ENCODE measurements around the gene GOLT1A. TPM values are rescaled to one million over a fixed set of nuclear protein-coding genes. Genes with fewer than 3 reads are reported as not detected.
A peak's percentile ranks its signal among the peaks of the same experiment; 100 is the strongest.

The GOLT1A gene
- total RNA-seq, 1 experiment from 2014 or later: not detected

DNA sequence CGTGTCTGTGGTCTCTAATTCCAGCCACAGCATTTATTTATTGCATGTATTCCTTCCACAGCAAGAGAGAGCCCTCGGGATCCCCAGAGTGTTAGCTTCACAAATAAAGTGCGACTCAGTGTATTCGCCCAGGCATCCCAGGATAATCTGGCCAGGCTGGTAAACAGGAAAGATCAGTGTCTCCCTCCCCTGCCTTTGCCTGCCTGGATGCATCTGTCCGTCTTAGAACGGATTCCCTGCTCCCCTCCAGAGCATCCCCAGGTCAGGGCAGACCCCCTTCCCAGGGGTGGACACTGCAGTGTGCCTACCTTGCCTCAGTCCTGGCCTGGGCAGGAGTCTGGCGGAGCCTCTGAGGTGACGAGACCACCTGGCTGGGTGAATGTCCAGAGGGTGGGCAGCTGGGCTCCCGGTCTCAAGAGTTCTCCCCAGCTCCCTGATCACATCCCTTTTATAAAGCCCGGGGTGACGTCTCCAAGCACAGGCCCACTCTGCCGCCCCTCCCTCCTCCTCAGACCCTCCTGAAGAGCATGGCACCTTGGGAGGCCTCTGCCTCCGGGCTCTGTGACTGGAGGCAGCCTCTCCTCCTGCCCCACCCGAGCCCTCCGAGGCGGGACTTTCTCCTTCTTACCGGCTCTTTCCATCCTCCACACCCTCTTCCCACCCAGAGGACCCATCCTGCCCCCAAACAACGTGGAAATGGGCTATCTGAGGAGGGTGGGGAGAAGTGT, 17.6 kb downstream of the GOLT1A start, which contains the start of gene KISS1:
TSS of gene KISS1 (minus strand) at position 424 of the 728 bp plus-strand sequence. CDS start 3,615 bp downstream, outside the sequence.
- H3K9me3 ChIP-seq (replicated peaks): no peaks in the 10 kb centered on the region
- peaks cover 5% of the 10 kb centered on the region; the same call in 1 of the 2 replicates for H3K27me3 ChIP-seq
- H3K36me3 ChIP-seq: no peaks in the 10 kb centered on the region
- no peak for DNase-seq
- peaks cover 20% of the 10 kb centered on the region for H3K4me1 ChIP-seq
- no peak within 1 kb of the TSS for H3K4me3 ChIP-seq
- no peak within 1 kb of the TSS; the same call in 1 of the 2 replicates for H3K27ac ChIP-seq

DNA sequence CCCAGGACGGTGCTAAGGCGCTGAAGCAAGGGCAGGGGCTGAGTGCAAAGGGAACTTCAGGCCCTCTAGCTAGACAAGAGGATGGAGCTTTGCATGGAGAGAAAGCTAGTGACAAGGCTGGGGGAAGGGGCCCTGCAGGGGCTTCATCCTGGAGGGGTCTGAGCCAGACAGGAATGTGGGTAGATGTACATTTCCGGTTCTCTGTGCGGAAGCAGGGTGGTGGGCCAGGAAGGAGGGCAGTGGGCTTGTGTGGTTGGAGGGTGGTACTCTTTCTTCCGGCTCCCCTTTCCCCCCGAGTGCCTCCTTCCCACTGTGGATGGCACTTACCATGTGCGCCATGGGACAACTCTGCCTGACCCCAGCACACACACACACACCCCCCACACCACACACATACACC, 19.0 kb downstream of the GOLT1A start:
- Histone ChIP-seq H3K36me3 (no peaks in the 10 kb centered on the region), H3K9me3 (replicated peaks) (no peaks in the 10 kb centered on the region)

DNA sequence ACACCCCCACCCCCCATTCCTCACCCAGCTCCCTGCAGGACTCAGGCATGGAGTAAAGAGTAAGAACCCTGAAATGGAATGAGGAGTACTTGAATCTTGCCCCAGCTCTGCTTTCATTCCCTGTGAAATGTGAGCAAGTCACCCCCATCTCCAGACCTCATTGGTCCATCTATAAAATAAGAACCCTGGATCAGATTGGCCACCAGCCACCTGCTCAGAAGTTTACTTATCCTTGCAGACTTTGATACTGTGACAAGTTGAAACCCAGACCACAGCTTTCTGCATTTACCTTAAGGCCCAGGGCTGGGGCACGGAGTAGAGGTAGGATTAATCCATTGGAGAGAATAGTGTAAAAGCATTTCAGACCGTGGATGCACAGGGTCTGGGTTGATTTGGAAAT, 19.7 kb downstream of the GOLT1A start:
- no peak overlapping the region for H3K4me3 ChIP-seq
- H3K27ac ChIP-seq: no peak overlapping the region
- no peaks in the 10 kb centered on the region for H3K36me3 ChIP-seq
- peaks cover 22% of the 10 kb centered on the region for H3K4me1 ChIP-seq
- H3K9me3 ChIP-seq (replicated peaks): no peaks in the 10 kb centered on the region
- H3K27me3 ChIP-seq: peaks cover 11% of the 10 kb centered on the region; the same call in 1 of the 2 replicates
- no peak for DNase-seq

More for the DNA sequence above, 19.0 kb downstream of the GOLT1A start:
- Histone ChIP-seq H3K27ac (no peak overlapping the region), H3K4me3 (no peak overlapping the region), H3K4me1 (peaks cover 23% of the 10 kb centered on the region), H3K27me3 (peaks cover 5% of the 10 kb centered on the region; the same call in 1 of the 2 replicates)
- no peak for DNase-seq

DNA sequence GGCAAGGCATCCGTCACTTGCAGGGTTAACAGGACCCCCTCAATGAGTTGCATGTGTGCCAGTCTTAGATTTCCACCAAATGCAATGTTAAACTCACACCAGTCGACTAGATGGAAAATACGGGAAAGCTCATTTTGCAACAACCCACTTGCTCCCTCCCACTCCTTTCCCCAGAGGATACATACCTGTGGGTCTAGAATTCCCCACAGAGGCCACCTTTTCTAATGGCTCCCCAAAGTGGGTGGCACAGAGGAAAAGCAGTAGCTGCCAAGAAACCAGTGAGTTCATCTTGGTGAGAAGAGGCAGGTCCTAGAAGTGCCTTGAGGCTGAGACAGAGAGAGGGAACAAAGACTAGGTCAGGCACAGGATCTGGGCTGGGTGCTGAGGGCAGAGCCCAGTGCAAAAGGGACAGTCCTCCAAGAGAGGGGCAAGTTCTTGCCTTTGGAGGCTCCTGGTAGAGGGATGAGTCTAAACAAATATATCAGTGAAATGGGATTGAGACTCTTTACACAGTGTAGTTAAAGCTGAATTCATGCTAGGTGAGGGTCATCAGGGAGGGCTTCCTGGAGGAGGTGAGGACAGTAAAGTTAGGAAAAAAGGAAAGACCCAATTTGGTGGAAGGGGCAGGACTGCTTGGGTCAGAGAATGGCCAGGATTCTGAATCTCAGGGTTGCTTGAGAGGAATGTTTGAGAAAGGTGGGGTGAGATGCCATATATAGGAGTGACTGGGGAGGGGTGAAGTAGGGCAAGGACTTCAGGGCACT, 21.0 kb downstream of the GOLT1A start:
- Histone ChIP-seq H3K4me1 (peaks cover 14% of the 10 kb centered on the region), H3K4me3 (no peak overlapping the region), H3K36me3 (no peaks in the 10 kb centered on the region), H3K9me3 (replicated peaks) (no peaks in the 10 kb centered on the region), H3K27me3 (peaks cover 13% of the 10 kb centered on the region), H3K27ac (no peak overlapping the region)
- DNase-seq: no peak

DNA sequence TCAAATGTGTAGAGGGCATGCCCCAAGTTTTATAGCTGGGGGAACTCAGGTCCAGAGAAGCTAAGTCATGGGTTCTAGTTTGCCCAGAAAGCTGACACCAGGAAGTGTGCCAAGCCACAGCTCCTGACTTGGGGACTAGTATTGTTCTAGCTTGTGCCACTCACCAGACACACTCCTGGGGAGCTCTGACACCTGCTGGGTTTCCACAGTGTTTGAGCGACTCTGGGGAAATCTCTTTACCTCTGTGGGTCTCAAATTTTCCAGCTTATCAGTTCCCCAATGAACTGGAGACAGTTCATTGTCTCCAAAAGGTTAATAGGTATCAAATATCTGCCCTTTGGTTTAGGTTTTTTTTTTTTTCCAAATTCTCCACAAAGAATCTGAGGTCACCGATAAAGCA, 21.7 kb downstream of the GOLT1A start:
- Histone ChIP-seq H3K36me3 (no peaks in the 10 kb centered on the region), H3K27me3 (peaks cover 19% of the 10 kb centered on the region), H3K4me3 (no peak overlapping the region), H3K9me3 (replicated peaks) (no peaks in the 10 kb centered on the region), H3K4me1 (peaks cover 14% of the 10 kb centered on the region), H3K27ac (no peak overlapping the region)
- no peak for DNase-seq

DNA sequence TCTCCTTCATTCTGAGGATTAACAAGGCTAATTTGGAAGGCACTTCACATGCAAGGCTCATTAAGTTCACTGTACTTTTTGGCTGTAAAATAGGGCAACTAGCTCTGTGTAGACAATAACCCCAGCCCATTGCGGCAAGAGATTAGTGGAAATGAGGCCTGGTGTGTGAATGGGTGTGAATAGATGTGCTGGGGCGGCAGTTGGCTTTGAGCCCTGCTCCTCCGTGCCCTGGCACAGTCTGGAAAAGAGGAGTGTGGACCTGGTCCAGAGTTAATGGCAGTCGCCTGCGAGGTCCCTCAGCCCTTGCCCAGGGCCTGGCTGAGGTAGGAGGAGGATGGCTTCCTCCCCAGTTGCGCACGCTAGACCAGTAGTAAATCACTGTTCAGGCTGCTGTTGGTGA, 22.3 kb downstream of the GOLT1A start:
- H3K36me3 ChIP-seq: no peaks in the 10 kb centered on the region
- peaks cover 13% of the 10 kb centered on the region for H3K4me1 ChIP-seq
- peaks cover 25% of the 10 kb centered on the region for H3K27me3 ChIP-seq
- no peak overlapping the region for H3K4me3 ChIP-seq
- no peaks in the 10 kb centered on the region for H3K9me3 ChIP-seq (replicated peaks)
- no peak for DNase-seq
- no peak overlapping the region for H3K27ac ChIP-seq

DNA sequence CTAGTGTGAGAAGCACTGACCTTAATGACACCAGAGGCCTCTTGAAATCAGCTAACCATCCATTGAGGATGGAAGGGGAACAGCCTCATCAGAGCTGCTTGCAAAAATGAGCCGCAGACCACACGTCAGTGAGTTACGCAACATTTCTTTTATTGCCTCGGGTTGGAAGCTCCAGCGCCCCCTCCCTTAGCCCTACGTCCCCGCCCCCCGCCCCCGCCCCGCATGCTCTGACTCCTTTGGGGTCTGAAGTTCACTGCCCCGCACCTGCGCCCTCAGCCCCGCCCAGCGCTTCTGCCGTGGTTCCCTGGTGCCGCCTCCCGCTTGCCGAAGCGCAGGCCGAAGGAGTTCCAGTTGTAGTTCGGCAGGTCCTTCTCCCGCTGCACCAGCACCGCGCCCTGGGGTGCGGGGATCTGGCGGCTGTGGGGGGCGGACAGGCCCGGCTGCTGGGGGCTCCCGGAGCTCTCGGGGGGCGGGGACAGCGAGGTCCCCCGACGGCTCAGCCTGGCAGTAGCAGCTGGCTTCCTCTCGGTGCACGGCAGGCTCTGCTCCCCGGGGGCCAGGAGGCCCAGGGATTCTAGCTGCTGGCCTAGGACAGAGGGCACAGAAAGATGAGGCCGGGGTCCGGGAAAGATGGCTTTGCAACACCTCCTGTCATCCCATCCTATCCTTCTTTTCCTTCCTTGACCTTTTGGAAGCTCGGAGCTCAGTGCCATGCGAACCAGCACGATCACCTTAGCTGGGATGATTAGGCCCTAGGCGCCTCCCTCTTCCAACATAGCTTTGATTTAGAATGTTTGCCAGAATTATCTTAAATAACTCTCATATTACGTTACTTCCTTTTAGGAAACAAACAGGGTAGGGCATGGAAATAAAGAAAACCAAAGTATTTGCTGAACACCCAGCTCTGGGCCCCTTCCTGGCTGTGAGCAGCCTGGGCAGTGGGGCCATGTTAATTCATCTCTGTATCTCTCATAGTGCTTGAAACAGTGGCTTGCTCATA, 23.3 kb downstream of the GOLT1A start:
- no peak overlapping the region for H3K4me3 ChIP-seq
- H3K36me3 ChIP-seq: no peaks in the 10 kb centered on the region
- DNase-seq: no peak

DNA sequence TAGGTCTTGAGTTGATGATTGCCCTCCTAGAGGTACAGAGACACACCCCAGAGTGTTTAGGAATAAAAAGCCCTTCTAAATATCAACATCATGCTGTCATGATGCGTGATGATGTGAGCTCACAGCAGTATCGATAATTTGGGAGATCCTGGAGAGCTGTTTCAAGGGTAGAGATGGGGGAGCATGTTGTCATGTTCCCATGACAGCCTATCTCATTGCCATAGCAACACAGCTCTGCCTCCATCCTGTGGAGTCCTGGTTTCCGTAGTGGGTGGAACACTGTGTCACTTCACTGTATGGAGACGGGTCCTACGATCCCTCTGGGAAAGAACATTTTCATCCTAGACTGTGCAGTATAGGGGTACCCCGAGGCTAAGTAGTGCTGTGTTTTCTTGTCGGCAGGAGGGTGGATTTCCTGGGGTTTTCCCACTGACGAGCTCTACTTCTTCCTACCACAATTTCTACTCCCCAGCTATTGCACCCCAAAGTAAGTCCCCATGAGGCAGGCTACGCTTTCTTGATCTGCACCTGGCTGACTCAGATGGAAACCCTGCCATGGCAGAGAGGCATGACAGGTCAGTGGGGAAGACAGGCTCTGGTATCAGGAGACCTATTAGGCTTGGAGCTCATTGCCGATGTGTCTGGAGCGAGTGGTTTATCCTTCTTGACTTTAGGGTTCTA, 24.7 kb downstream of the GOLT1A start:
- Histone ChIP-seq H3K27me3 (peaks cover 28% of the 10 kb centered on the region), H3K4me3 (no peak overlapping the region), H3K9me3 (replicated peaks) (no peaks in the 10 kb centered on the region), H3K36me3 (no peaks in the 10 kb centered on the region), H3K4me1 (peaks cover 3% of the 10 kb centered on the region; the same call in 1 of the 2 replicates), H3K27ac (no peak overlapping the region)
- DNase-seq: no peak

More for the DNA sequence above, 23.3 kb downstream of the GOLT1A start:
- no peak overlapping the region for H3K27ac ChIP-seq
- peaks cover 26% of the 10 kb centered on the region for H3K27me3 ChIP-seq
- no peaks in the 10 kb centered on the region for H3K9me3 ChIP-seq (replicated peaks)
- H3K4me1 ChIP-seq: peaks cover 6% of the 10 kb centered on the region

DNA sequence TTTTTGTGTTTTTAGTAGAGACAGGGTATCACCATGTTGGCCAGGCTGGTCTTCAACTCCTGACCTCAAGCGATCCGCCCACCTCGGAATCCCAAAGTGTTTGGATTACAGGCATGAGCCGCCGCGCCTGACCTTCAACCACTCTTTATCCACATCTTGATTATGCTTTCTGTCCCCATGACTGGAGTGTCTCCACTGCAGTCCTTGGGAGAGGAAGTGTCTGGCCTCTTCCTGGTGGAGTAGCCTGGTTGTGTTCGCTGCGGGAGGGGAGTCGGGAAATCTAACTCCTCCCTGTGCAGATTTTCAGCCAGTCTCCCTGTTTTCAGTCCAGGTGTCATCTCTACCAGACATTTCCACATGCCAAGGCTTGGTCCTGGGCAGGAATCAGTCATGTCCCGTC, 27.2 kb downstream of the GOLT1A start:
- Histone ChIP-seq H3K4me1 (peaks cover 3% of the 10 kb centered on the region; the same call in 1 of the 2 replicates), H3K4me3 (no peak overlapping the region), H3K27me3 (peaks cover 24% of the 10 kb centered on the region), H3K9me3 (replicated peaks) (no peaks in the 10 kb centered on the region), H3K36me3 (no peaks in the 10 kb centered on the region), H3K27ac (no peak overlapping the region)
- no peak for DNase-seq

DNA sequence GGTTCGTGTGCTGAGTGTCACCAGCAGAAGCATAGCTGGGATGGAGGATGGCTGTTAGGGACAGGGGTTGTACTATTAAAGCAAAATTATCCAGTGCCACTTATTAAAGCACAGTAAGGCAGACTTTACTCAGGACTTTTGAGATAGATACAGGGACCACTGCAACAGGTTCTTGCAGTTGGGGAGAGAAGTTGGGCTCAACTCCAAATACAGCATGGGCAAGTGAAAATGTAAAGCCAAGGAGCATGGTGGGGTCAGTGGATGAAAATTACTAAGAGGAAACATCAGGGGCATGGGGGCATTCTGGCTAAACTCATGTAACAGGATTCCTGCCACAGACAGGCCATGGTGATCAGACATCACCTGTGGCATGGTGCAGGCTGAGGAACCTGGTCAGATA, 32.7 kb downstream of the GOLT1A start:
- no peaks in the 10 kb centered on the region for H3K4me1 ChIP-seq
- 0 out of 2 replicates have a peak, but pooled peaks cover 2% of the 10 kb centered on the region for H3K27me3 ChIP-seq
- DNase-seq: no peak
- no peaks in the 10 kb centered on the region for H3K9me3 ChIP-seq (replicated peaks)
- no peak overlapping the region for H3K27ac ChIP-seq
- H3K36me3 ChIP-seq: no peaks in the 10 kb centered on the region
- no peak overlapping the region for H3K4me3 ChIP-seq

DNA sequence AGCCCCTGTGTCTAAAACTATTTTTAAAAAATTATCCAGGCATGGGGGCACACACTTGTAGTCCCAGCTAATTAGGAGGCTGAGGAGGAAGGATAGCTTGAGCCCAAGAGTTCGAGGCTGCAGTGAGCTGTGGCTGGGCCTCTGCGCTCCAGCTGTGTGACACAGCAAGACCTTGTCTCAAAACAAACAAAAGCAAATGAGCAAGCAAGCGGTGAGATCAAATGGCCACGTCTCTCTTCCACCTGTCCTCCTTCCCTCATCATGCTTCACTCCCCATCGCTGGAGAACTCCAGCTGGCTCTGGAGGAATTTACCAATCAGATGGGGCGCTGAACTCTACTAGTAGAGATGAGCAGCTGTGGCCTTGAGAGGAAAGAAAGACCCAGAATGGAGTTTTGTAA, 33.7 kb downstream of the GOLT1A start:
- H3K4me3 ChIP-seq: no peak overlapping the region
- H3K36me3 ChIP-seq: no peaks in the 10 kb centered on the region
- no peaks in the 10 kb centered on the region for H3K9me3 ChIP-seq (replicated peaks)
- peaks cover 9% of the 10 kb centered on the region; the same call in 1 of the 2 replicates for H3K27me3 ChIP-seq
- H3K27ac ChIP-seq: no peak overlapping the region
- DNase-seq: peak in 1 of 2 experiments; percentile 49
- no peaks in the 10 kb centered on the region for H3K4me1 ChIP-seq

DNA sequence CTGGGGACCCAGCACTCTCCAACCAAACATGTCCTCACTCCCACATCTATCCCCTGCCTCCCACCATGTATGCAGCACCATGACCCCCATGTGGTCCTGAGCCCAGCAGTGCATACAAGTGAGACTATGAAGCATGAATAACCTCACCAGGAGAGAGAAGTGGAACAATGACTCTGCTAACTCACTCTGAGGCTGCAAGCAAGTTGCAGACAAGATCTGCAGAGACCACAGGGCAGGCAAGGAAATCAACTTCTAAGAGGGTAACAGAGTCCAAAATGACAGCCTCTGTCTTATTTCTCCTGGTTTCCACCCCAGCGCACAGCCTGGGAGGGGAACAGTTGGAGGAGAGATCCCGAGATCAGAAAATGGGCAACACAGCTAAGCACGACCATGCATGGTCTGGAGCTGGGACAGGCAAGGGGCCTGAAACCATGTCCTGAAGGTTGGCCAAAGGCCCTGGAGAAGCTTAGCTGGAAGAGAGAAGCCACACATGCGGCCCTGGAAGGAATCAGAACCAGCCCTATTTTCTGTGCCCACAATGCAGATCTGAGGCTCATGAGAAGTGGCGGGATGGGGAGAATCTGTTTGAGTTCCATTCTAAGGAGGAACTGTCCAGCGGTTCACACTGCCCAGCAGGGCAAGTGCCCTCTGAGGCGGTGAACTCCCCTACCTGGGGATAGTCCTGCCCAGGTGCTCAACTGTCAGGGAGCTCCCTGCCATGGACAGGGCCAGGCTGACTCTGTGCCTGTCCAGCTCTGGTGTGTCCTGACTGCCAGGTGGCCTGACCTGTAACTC, 35.1 kb downstream of the GOLT1A start:
- Histone ChIP-seq H3K27ac (no peak overlapping the region), H3K27me3 (peaks cover 17% of the 10 kb centered on the region; the same call in 1 of the 2 replicates), H3K4me1 (no peaks in the 10 kb centered on the region), H3K9me3 (replicated peaks) (no peaks in the 10 kb centered on the region), H3K36me3 (no peaks in the 10 kb centered on the region), H3K4me3 (no peak overlapping the region)
- no peak for DNase-seq

DNA sequence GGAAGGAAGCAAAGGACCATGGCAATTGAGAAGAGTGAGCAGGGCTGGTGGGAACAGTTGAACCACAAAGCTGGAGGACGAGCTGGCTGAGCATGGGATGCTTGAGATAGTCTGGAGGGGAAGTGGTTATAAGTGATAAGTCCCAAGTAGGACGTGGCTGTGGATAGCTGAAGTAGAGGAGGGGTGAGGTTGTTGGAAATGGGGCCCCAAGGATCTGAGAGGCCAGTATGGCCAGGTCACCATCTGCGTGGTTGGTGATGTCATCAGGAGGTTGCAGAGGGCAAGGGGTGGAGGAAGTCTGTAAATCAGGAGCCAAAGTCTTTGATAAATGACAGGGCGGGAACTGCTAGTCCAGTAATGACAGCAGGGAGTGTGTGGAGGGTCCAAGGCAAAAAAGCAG, 36.7 kb downstream of the GOLT1A start:
- no peak overlapping the region for H3K4me3 ChIP-seq
- no peaks in the 10 kb centered on the region for H3K4me1 ChIP-seq
- no peaks in the 10 kb centered on the region for H3K36me3 ChIP-seq
- peaks cover 20% of the 10 kb centered on the region; the same call in 1 of the 2 replicates for H3K27me3 ChIP-seq
- no peaks in the 10 kb centered on the region for H3K9me3 ChIP-seq (replicated peaks)
- no peak overlapping the region for H3K27ac ChIP-seq
- DNase-seq: no peak
